Activated CD8-positive, alpha-beta T cell treated with anti-CD3 and anti-CD28 coated beads for 36 hours (primary cell): ENCODE measurements around the gene ESPL1. TPM values are rescaled to one million over a fixed set of nuclear protein-coding genes. Genes with fewer than 3 reads are reported as not detected.
"Not testable (repeated sequence)": the region's sequence is repeated elsewhere in the genome, so short reads cannot be mapped to it uniquely, and the experiment has no call there.

Experiments used
- ATAC-seq: fragments of 200-7000 bp; cut with Tn5 transposase; one replicate; pipeline ENCODE4 v1.10.0; 2021; ENCODE audit warnings: mild to moderate bottlenecking, moderate library complexity
- CTCF ChIA-PET: fragments of 350-600 bp; sonication (Branson Sonifier 250); formaldehyde crosslinking; loops from one replicate; lab custom pipeline; 2021; ENCODE audit warnings: antibody characterized with exemption; lab: Charles Lee
- POLR2A ChIA-PET: fragments of 350-600 bp; sonication (Branson Sonifier 250); formaldehyde crosslinking; loops from one replicate; lab custom pipeline; 2021; ENCODE audit warnings: antibody characterized with exemption; lab: Charles Lee
- DNase-seq: peaks from one replicate; pipeline ENCODE4 v3.0.0-alpha.2; 2020
- H3K27ac Mint-ChIP-seq: one replicate; pipeline ENCODE4 v1.8.0; 2021; ENCODE audit warnings: mild to moderate bottlenecking, mixed read lengths
- H3K27me3 Mint-ChIP-seq: one replicate; pipeline ENCODE4 v1.8.0; 2021; ENCODE audit warnings: mixed read lengths
- H3K36me3 Mint-ChIP-seq: one replicate; pipeline ENCODE4 v1.8.0; 2021; ENCODE audit warnings: low read depth, mixed read lengths
- H3K4me1 Mint-ChIP-seq: one replicate; pipeline ENCODE4 v1.8.0; 2021; ENCODE audit warnings: low read depth, mixed read lengths
- H3K4me3 Mint-ChIP-seq: one replicate; pipeline ENCODE4 v1.8.0; 2021; ENCODE audit warnings: mild to moderate bottlenecking, moderate library complexity, mixed read lengths
- H3K9me3 Mint-ChIP-seq: one replicate; pipeline ENCODE4 v1.8.0; 2021; ENCODE audit warnings: mixed read lengths
- intact Hi-C: fragments of 100-400 bp; cut with micrococcal nuclease; formaldehyde crosslinking; loops from one replicate; pipeline ENCODE4 v1.10.0; 2022
- total RNA-seq, 2 experiments: library from RNA; stranded (reverse); gene quantifications; one replicate each; pipeline ENCODE4 v1.2.3, GENCODE V29; 2021
- TF ChIP-seq, protein P1 (sequence below): fragments of 200-600 bp; IDR thresholded peaks from one replicate; pipeline ENCODE4 v1.8.0; 2022; ENCODE audit warnings: antibody characterized with exemption, mild to moderate bottlenecking

The ESPL1 gene
- total RNA-seq, 2 experiments from 2014 or later = 62.1 to 63.4 TPM

DNA sequence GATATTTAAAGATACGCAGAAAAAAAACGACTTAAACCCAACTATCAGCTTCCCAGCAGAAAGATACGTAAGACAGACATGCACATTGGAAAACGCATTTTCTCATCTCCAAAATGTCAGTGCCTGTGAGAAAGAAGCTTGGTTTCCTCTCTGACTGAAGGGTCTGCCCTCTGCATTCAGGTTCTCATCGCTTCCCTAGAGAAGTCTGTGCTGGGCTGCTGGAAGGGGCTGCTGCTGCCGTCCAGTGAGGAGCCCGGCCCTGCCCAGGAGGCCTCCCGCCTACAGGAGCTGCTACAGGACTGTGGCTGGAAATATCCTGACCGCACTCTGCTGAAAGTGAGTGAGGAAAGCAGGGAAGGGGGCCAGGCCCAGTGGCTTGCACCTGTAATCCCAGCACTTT, 22.6 kb downstream of the ESPL1 start:
- peaks cover 23% of the 10 kb centered on the region for H3K4me1 Mint-ChIP-seq
- H3K36me3 Mint-ChIP-seq = peaks cover 74% of the 10 kb centered on the region
- ChIA-PET POLR2A (interaction anchor here (0.7 to 3.6 kb wide), 11 partner anchors 9 to 130 kb away, joined by 3 to 19 read pairs (median 4); partner anchors contain the start of genes AAAS, ESPL1 and MYG1), CTCF (interaction anchor here (0.8 to 14.0 kb wide), 11 partner anchors 12 to 131 kb away, joined by 3 to 143 read pairs (median 4); partner anchors contain the start of genes AAAS and ESPL1)
- H3K27me3 Mint-ChIP-seq = no peaks in the 10 kb centered on the region
- no peaks in the 10 kb centered on the region for H3K9me3 Mint-ChIP-seq
- TF ChIP-seq, protein P1, sequence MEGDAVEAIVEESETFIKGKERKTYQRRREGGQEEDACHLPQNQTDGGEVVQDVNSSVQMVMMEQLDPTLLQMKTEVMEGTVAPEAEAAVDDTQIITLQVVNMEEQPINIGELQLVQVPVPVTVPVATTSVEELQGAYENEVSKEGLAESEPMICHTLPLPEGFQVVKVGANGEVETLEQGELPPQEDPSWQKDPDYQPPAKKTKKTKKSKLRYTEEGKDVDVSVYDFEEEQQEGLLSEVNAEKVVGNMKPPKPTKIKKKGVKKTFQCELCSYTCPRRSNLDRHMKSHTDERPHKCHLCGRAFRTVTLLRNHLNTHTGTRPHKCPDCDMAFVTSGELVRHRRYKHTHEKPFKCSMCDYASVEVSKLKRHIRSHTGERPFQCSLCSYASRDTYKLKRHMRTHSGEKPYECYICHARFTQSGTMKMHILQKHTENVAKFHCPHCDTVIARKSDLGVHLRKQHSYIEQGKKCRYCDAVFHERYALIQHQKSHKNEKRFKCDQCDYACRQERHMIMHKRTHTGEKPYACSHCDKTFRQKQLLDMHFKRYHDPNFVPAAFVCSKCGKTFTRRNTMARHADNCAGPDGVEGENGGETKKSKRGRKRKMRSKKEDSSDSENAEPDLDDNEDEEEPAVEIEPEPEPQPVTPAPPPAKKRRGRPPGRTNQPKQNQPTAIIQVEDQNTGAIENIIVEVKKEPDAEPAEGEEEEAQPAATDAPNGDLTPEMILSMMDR = no peak
- no peak for ATAC-seq
- DNase-seq = no peak
- H3K4me3 Mint-ChIP-seq = no peak overlapping the region
- intact Hi-C loops = no loop called here
- H3K27ac Mint-ChIP-seq = peak overlapping the region; percentile 57

DNA sequence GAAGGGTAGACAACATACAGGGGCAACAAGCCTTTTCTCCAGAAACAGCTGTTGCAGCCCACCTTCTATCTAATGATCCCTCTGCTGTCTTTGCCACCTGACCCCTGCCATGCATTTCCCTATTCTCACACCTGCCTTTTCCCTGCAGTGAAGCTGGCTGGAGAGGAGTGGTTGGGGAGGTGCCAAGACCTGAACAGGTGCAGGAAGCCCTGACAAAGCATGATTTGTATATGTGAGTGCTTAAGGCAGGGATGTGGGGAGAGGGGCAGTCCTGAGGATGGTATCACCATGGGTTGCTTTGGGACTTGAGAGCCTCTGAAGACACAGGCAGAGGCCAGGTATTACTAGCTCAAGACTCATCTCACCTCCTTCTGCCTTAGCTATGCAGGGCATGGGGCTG, 24.3 kb downstream of the ESPL1 start:
- Mint-ChIP-seq H3K36me3 (peaks cover 76% of the 10 kb centered on the region), H3K27me3 (no peaks in the 10 kb centered on the region), H3K9me3 (no peaks in the 10 kb centered on the region), H3K4me1 (peaks cover 32% of the 10 kb centered on the region), H3K4me3 (no peak overlapping the region), H3K27ac (no peak overlapping the region)
- no peak for ATAC-seq
- ChIA-PET CTCF (interaction anchor here (1.4 to 14.0 kb wide), 5 partner anchors 29 to 133 kb away, joined by 3 to 143 read pairs (median 7); partner anchors contain the start of genes AAAS and ZNF740), POLR2A (interaction anchor here (1.2 kb wide), 1 partner anchor 14 kb away, joined by 5 read pairs; no protein-coding TSS in a partner anchor)
- intact Hi-C loops = no loop called here
- TF ChIP-seq, protein P1 = no peak
- no peak for DNase-seq

DNA sequence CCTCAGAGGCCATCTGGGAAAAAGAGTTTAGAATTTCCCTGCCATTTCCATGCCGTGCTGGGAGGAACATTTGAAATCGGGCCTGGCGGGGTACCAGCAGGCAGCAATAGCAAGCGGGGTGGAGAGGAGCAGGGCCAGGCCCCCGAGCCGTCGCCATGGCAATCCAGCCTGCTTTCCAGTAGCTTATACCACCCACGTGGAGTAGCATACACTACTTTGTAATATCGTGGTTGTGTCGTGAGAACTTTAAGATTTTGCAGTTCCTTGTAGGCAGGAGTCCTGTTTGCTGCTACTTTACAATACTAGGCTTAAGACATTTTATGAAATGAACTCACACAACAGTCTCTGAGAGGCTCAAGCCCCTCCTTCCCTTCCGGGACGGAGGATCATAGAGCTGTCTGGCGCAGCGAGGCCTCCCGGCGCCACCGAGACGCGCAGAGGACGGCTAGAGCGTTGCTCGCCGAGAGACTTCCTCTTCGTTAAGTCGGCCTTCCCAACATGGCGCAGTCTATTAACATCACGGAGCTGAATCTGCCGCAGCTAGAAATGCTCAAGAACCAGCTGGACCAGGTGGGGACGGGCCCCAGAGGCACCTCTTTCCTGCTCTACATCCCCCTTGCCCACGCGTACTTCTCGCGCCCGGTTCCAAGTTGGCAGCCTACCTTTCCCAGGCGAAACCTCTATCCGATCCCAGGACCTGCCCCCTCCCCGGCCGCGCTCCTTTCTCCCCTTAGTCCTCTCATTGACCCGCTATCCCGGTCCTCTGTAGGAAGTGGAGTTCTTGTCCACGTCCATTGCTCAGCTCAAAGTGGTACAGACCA, 27.2 kb downstream of the ESPL1 start, which contains the start of gene PFDN5:
PFDN5 (plus strand) TSS at position 473 of the 821 bp plus-strand sequence; CDS start at position 499, 26 bp downstream.
- H3K4me1 Mint-ChIP-seq = peaks cover 43% of the 10 kb centered on the region
- H3K4me3 Mint-ChIP-seq = peak within 1 kb of the TSS; percentile 98
- peaks cover 75% of the 10 kb centered on the region for H3K36me3 Mint-ChIP-seq
- no peaks in the 10 kb centered on the region for H3K9me3 Mint-ChIP-seq
- H3K27ac Mint-ChIP-seq = peak within 1 kb of the TSS; percentile 91
- no peaks in the 10 kb centered on the region for H3K27me3 Mint-ChIP-seq
- POLR2A ChIA-PET = interaction anchor here (0.6 to 2.9 kb wide), 11 partner anchors 9 to 114 kb away, joined by 3 to 12 read pairs (median 4); partner anchors contain the start of genes AAAS, CSAD, ESPL1 and ZNF740
- intact Hi-C loops = no loop called here
- CTCF ChIA-PET = interaction anchor here (0.8 to 14.0 kb wide), 12 partner anchors 9 to 136 kb away, joined by 3 to 143 read pairs (median 6); partner anchors contain the start of genes AAAS and ESPL1
- peak; percentile 94 for DNase-seq
- TF ChIP-seq, protein P1 = no peak
- ATAC-seq = peak; percentile 90

DNA sequence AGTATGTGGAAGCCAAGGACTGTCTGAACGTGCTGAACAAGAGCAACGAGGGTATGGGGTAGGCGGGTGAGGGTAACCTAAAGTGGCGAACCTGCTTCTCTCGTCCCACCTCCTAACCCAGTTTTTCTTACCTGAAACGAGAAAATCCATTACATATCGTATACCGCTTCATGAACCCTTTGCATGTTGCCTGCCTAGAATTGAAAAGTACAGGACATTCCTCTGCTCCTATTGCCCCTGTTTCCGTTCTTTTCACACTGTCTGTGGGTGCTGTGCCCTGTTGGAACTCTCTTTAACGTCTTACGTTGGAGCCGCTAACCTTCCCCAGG, 27.8 kb downstream of the ESPL1 start:
- ATAC-seq = no peak
- H3K4me3 Mint-ChIP-seq = peak overlapping the region; percentile 98
- no peaks in the 10 kb centered on the region for H3K27me3 Mint-ChIP-seq
- no peaks in the 10 kb centered on the region for H3K9me3 Mint-ChIP-seq
- CTCF ChIA-PET = interaction anchor here (0.8 to 14.0 kb wide), 12 partner anchors 10 to 186 kb away, joined by 3 to 143 read pairs (median 5); partner anchors contain the start of genes AAAS and ESPL1
- intact Hi-C loops = loop anchor here (2.0 kb wide), 1 partner anchor 81 kb away; no protein-coding TSS in a partner anchor
- peak overlapping the region; percentile 91 for H3K27ac Mint-ChIP-seq
- H3K36me3 Mint-ChIP-seq = peaks cover 74% of the 10 kb centered on the region
- TF ChIP-seq, protein P1 = no peak
- H3K4me1 Mint-ChIP-seq = peaks cover 44% of the 10 kb centered on the region
- no peak for DNase-seq
- POLR2A ChIA-PET = interaction anchor here (0.6 to 2.9 kb wide), 7 partner anchors 10 to 115 kb away, joined by 3 to 12 read pairs (median 4); partner anchors contain the start of genes AAAS, CSAD and ZNF740

DNA sequence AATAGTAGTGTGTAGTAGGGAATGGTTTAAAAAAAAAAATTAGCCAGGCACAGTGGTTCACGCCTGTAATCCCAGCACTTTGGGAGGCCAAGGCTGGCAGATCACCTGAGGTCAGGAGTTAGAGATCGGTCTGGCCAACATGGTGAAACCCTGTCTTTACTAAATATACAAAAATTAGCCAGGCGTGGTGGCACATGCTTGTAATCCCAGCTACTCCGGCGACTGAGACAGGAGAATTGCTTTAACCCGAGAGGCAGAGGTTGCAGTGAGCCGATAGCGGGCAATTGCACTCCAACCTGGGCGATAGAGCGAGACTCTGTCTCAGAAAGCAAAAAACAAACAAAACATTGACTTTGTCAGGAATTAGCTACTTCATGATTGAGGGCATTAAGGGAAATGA, 29.0 kb downstream of the ESPL1 start:
- ATAC-seq = not testable (repeated sequence)
- H3K27ac Mint-ChIP-seq = peak overlapping the region; percentile 91

More for the DNA sequence above, 29.0 kb downstream of the ESPL1 start:
- not testable (repeated sequence) for DNase-seq, H3K27me3 Mint-ChIP-seq, H3K9me3 Mint-ChIP-seq
- CTCF ChIA-PET = interaction anchor here (1.0 to 14.0 kb wide), 8 partner anchors 9 to 231 kb away, joined by 3 to 143 read pairs (median 10); partner anchors contain the start of gene AAAS
- POLR2A ChIA-PET = interaction anchor here (0.8 to 2.9 kb wide), 3 partner anchors 14 to 78 kb away, joined by 3 to 12 read pairs (median 6); partner anchors contain the start of gene AAAS
- Mint-ChIP-seq H3K36me3 (peaks cover 72% of the 10 kb centered on the region), H3K4me1 (peaks cover 51% of the 10 kb centered on the region), H3K4me3 (peak overlapping the region; percentile 98)
- intact Hi-C loops = loop anchor here (2.0 kb wide), 1 partner anchor 82 kb away; no protein-coding TSS in a partner anchor
